ENCODE measurements around the gene CDH4. TPM values are rescaled to one million over a fixed set of nuclear protein-coding genes. Genes with fewer than 3 reads are reported as not detected.
A peak's percentile ranks its signal among the peaks of the same experiment; 100 is the strongest.
"Not testable (repeated sequence)": the region's sequence is repeated elsewhere in the genome, so short reads cannot be mapped to it uniquely, and the experiment has no call there.

CDH4 gene
- total RNA-seq, 1 donor from 2014 or later: 8.3 TPM

GRCh38 chr20:61982951-61983315 lies 730.9 kb downstream of the CDH4 start:
- H3K4me1 Mint-ChIP-seq (ENCODE audit: unreplicated experiment): peaks cover 9% of the 10 kb centered on the region
- peaks cover 20% of the 10 kb centered on the region for H3K36me3 Mint-ChIP-seq
- no peaks in the 10 kb centered on the region for H3K27me3 Mint-ChIP-seq
- no peak overlapping the region for H3K4me3 Mint-ChIP-seq
- H3K9me3 Mint-ChIP-seq: no peaks in the 10 kb centered on the region
- no peak overlapping the region for H3K27ac Mint-ChIP-seq
- DNase-seq (ENCODE audit: extremely low spot score, unreplicated experiment): no peak
- TF ChIP-seq CTCF (conservative IDR thresholded peaks at IDR 0.05): no peak

GRCh38 chr20:61983965-61984364 lies 731.9 kb downstream of the CDH4 start:
- H3K27me3 Mint-ChIP-seq: no peaks in the 10 kb centered on the region
- no peak overlapping the region for H3K27ac Mint-ChIP-seq
- no peak overlapping the region for H3K4me3 Mint-ChIP-seq
- H3K4me1 Mint-ChIP-seq (ENCODE audit: unreplicated experiment): peaks cover 9% of the 10 kb centered on the region
- no peak for DNase-seq (ENCODE audit: extremely low spot score, unreplicated experiment)
- H3K36me3 Mint-ChIP-seq: peaks cover 20% of the 10 kb centered on the region
- no peaks in the 10 kb centered on the region for H3K9me3 Mint-ChIP-seq
- no peak for TF ChIP-seq CTCF (conservative IDR thresholded peaks at IDR 0.05)

GRCh38 chr20:61984431-61984830 lies 732.4 kb downstream of the CDH4 start:
- not testable (repeated sequence) for H3K9me3 Mint-ChIP-seq; H3K27me3 Mint-ChIP-seq; DNase-seq (ENCODE audit: extremely low spot score, unreplicated experiment); H3K4me3 Mint-ChIP-seq; H3K4me1 Mint-ChIP-seq (ENCODE audit: unreplicated experiment); H3K27ac Mint-ChIP-seq
- H3K36me3 Mint-ChIP-seq: peaks cover 20% of the 10 kb centered on the region

GRCh38 chr20:61985096-61985495 lies 733.0 kb downstream of the CDH4 start:
- Mint-ChIP-seq H3K4me3 (no peak overlapping the region), H3K36me3 (peaks cover 24% of the 10 kb centered on the region), H3K27ac (no peak overlapping the region), H3K9me3 (no peaks in the 10 kb centered on the region), H3K27me3 (no peaks in the 10 kb centered on the region), H3K4me1 (ENCODE audit: unreplicated experiment) (peaks cover 9% of the 10 kb centered on the region)
- DNase-seq (ENCODE audit: extremely low spot score, unreplicated experiment): no peak
- no peak for TF ChIP-seq CTCF (conservative IDR thresholded peaks at IDR 0.05)

- TF ChIP-seq CTCF (conservative IDR thresholded peaks at IDR 0.05): no peak
- DNase-seq (ENCODE audit: extremely low spot score, unreplicated experiment): no peak
- no peak overlapping the region for H3K4me3 Mint-ChIP-seq
- H3K27me3 Mint-ChIP-seq: no peaks in the 10 kb centered on the region
- peaks cover 6% of the 10 kb centered on the region for H3K9me3 Mint-ChIP-seq
- H3K4me1 Mint-ChIP-seq (ENCODE audit: unreplicated experiment): no peaks in the 10 kb centered on the region
- H3K36me3 Mint-ChIP-seq: peaks cover 36% of the 10 kb centered on the region
- no peak overlapping the region for H3K27ac Mint-ChIP-seq
Measured at GRCh38 chr20:61986762-61987321, 734.8 kb downstream of the CDH4 start.

GRCh38 chr20:61988665-61989064 lies 736.6 kb downstream of the CDH4 start:
- TF ChIP-seq CTCF (conservative IDR thresholded peaks at IDR 0.05): no peak
- peaks cover 53% of the 10 kb centered on the region for H3K36me3 Mint-ChIP-seq

More at GRCh38 chr20:61988665-61989064, 736.6 kb downstream of the CDH4 start:
- Mint-ChIP-seq H3K27me3 (no peaks in the 10 kb centered on the region), H3K27ac (peak overlapping the region; percentile 17), H3K4me1 (ENCODE audit: unreplicated experiment) (no peaks in the 10 kb centered on the region), H3K4me3 (no peak overlapping the region), H3K9me3 (peaks cover 10% of the 10 kb centered on the region)
- DNase-seq (ENCODE audit: extremely low spot score, unreplicated experiment): no peak
